K562 (cell line): ENCODE results near the gene MAPT. TPM values are rescaled to one million over a fixed set of nuclear protein-coding genes. Genes with fewer than 3 reads are reported as not detected.

Experiments
- ATAC-seq: fragments of 200-7000 bp; cut with Tn5 transposase; 3 replicates; pipeline ENCODE4 v1.9.1; 2020; ENCODE audit warnings: moderate library complexity
- BruUV-seq: library from RNA; stranded (reverse); fragments of 400-500 nt; replicated peaks from 2 replicates; lab custom pipeline; 2021; lab: Mats Ljungman, UMichigan
- CTCF ChIA-PET: fragments of 300-600 bp; formaldehyde crosslinking; extraction: SDS; loops from one replicate; lab custom pipeline; 2021; ENCODE audit warnings: low intra/inter-chr PET ratio; lab: Yijun Ruan, JAX
- POLR2A ChIA-PET: fragments of 300-600, 350-650 bp; sonication (Branson Sonifier 250); formaldehyde crosslinking; extraction: SDS; loops from one replicate; lab custom pipeline; 2021; ENCODE audit warnings: antibody characterized with exemption, inconsistent platforms; lab: Yijun Ruan, JAX
- DNase-seq, 4 experiments: peaks; one replicate each; pipeline versions ENCODE4 v3.0.0 to v3.0.0-alpha.2; 2011 to 2018; ENCODE audit warnings: low spot score in 3 of 4, mixed read lengths in 3 of 4; ENCODE audit errors: extremely low read depth in 1 of 4
- FAIRE-seq: peaks from 2 replicates; lab custom pipeline; 2011; peaks lifted over from hg19 to GRCh38; lab: Jason Lieb, UNC
- H2AFZ ChIP-seq: 2 replicates; pipeline ENCODE4 v1.6.0; 2011; ENCODE audit warnings: low read depth, low read length, control low read depth, inconsistent platforms
- H3K27ac ChIP-seq: fragments of 200-600 bp; 3 replicates; pipeline ENCODE4 v1.8.0; 2011; ENCODE audit warnings: low read depth, mild to moderate bottlenecking, control low read depth, inconsistent platforms, low read length, moderate library complexity, mixed read lengths; ENCODE audit errors: extremely low read depth
- H3K27me3 ChIP-seq, 2 experiments: fragments of 300-600 bp in 1 of 2; 2 replicates in 1 of 2; 3 replicates in 1 of 2; pipeline versions ENCODE4 v1.6.0 to v1.8.0; 2011; ENCODE audit warnings: inconsistent platforms in 2 of 2, low read length in 2 of 2, mild to moderate bottlenecking in 1 of 2, mixed read lengths in 1 of 2, moderate library complexity in 1 of 2; ENCODE audit not compliant: control insufficient read depth in 2 of 2, insufficient read depth in 2 of 2
- H3K36me3 ChIP-seq: fragments of 300-600 bp; 3 replicates; pipeline ENCODE4 v1.8.0; 2011; ENCODE audit warnings: mild to moderate bottlenecking, low read length, inconsistent platforms; ENCODE audit not compliant: control insufficient read depth, insufficient read depth
- H3K4me1 ChIP-seq, 2 experiments: fragments of 200-600 bp in 1 of 2; replicated peaks in 1 of 2; 2 replicates in 1 of 2; 3 replicates in 1 of 2; pipeline versions ENCODE4 v1.5.1 to v1.8.0; 2011; ENCODE audit warnings: inconsistent platforms in 2 of 2, low read length in 2 of 2, mild to moderate bottlenecking in 1 of 2, mixed read lengths in 1 of 2, moderate library complexity in 1 of 2; ENCODE audit not compliant: control insufficient read depth in 2 of 2, insufficient read depth in 2 of 2
- H3K4me2 ChIP-seq: 2 replicates; pipeline ENCODE4 v1.6.1; 2011; ENCODE audit warnings: low read length, control low read depth, inconsistent platforms, mixed read lengths; ENCODE audit not compliant: insufficient read depth
- H3K4me3 ChIP-seq: fragments of 200-600 bp; sonication (generic), shearing (Covaris generic); 2 replicates; pipeline ENCODE4 v1.5.1; 2016; ENCODE audit warnings: control low read depth, inconsistent platforms
- H3K79me2 ChIP-seq: fragments of 200-600 bp; 3 replicates; pipeline ENCODE4 v1.8.0; 2011; ENCODE audit warnings: low read length, inconsistent platforms; ENCODE audit not compliant: control insufficient read depth, insufficient read depth
- H3K9ac ChIP-seq, 2 experiments: 2 replicates each; pipeline versions ENCODE4 v1.6.0 to v1.6.1; 2011; ENCODE audit warnings: low read depth in 2 of 2, low read length in 2 of 2, control low read depth in 1 of 2, inconsistent platforms in 1 of 2, mild to moderate bottlenecking in 1 of 2, mixed read lengths in 1 of 2; ENCODE audit not compliant: insufficient read depth in 1 of 2
- H3K9me1 ChIP-seq: one replicate; pipeline ENCODE4 v1.6.0; 2011; ENCODE audit warnings: inconsistent platforms, mild to moderate bottlenecking, low read length, moderate library complexity; ENCODE audit not compliant: control insufficient read depth, insufficient read depth
- H3K9me3 ChIP-seq: replicated peaks from 2 replicates; pipeline ENCODE4 v1.5.1; 2011; ENCODE audit warnings: low read depth, low read length, inconsistent platforms; ENCODE audit not compliant: control insufficient read depth, insufficient read depth
- H4K20me1 ChIP-seq: replicated peaks from 2 replicates; pipeline ENCODE4 v1.6.1; 2011; ENCODE audit warnings: low read length, inconsistent platforms, mixed read lengths; ENCODE audit not compliant: control insufficient read depth, insufficient read depth
- ATF1 ChIP-seq, 2 experiments: fragments of 450-650 bp in 1 of 2; IDR thresholded peaks; 2 replicates each; pipeline ENCODE4 v1.6.1; 2016; ENCODE audit warnings: missing compliant biosample characterization in 1 of 2, missing genetic modification characterization in 1 of 2
- BCOR ChIP-seq: fragments of 450-650 bp; IDR thresholded peaks from 2 replicates; pipeline ENCODE4 v1.6.1; 2016
- KDM1A ChIP-seq, 2 experiments: fragments of 450-650 bp; IDR thresholded peaks; 2 replicates each; pipeline ENCODE4 v1.6.1; 2016; ENCODE audit warnings: mild to moderate bottlenecking in 2 of 2
- SREBF2 ChIP-seq: sonication (generic); formaldehyde crosslinking; IDR thresholded peaks from 2 replicates; pipeline ENCODE4 v1.4.0; 2020; ENCODE audit warnings: mild to moderate bottlenecking, missing genetic modification reagents
- STAT5B ChIP-seq: fragments of 250-450 bp; sonication (Bioruptor Pico); IDR thresholded peaks from 2 replicates; pipeline ENCODE4 v1.8.0; 2021; ENCODE audit warnings: mild to moderate bottlenecking, inconsistent platforms
- ZFP36 ChIP-seq: fragments of 150-350 bp; IDR thresholded peaks from 2 replicates; pipeline ENCODE4 v1.6.1; 2018; ENCODE audit warnings: low read length, low read depth; ENCODE audit not compliant: partially characterized antibody
- WGBS: fragments of 100-300 bp; shearing (Covaris generic); methylation state at CpG from one replicate; pipeline ENCODE4 v1.1.6; 2016; ENCODE audit warnings: low coverage, mixed read lengths; ENCODE audit not compliant: insufficient coverage; ENCODE audit errors: missing lambda C conversion rate; 5-methylcytosine and 5-hydroxymethylcytosine counted together
- in situ Hi-C: fragments of 300-500 bp; cut with MboI; formaldehyde crosslinking; loops from 4 replicates; pipeline ENCODE4 v1.15.0; 2018; ENCODE audit warnings: inconsistent platforms, mixed read lengths
- intact Hi-C: fragments of 100-400 bp; cut with micrococcal nuclease; formaldehyde crosslinking; loops from 2 replicates; pipeline ENCODE4 v1.14.2; 2022
- polyA plus RNA-seq, 8 experiments: library from polyadenylated mRNA; depleted of rRNA in 4 of 8; stranded (reverse) in 5 of 8; unstranded in 3 of 8; fragments of >200 nt; fragmentation: Nextera tagmentation in 2 of 8; fragmentation: Illumina TruSeq in 1 of 8; extraction: Ambion mirVana in 2 of 8; extraction: Trizol in 1 of 8; gene quantifications; 2 replicates each; pipeline versions ENCODE4 v1.2.1 to v1.2.3, GENCODE V29; 2011 to 2014; ENCODE audit warnings: inconsistent platforms in 1 of 8, missing spikeins in 1 of 8
- total RNA-seq, 7 experiments: library from RNA; depleted of rRNA in 6 of 7; stranded (reverse); fragments of >200 nt in 6 of 7; fragmentation: Illumina TruSeq in 2 of 7; extraction: Trizol in 2 of 7; gene quantifications; 2 replicates each; pipeline versions ENCODE4 v1.2.1 to v1.2.3, GENCODE V29; 2011 to 2021; ENCODE audit warnings: low replicate concordance in 1 of 7
- TF ChIP-seq, protein P1 (sequence below), 2 experiments: fragments of 450-650 bp in 1 of 2; sonication (generic) in 1 of 2; formaldehyde crosslinking in 1 of 2; IDR thresholded peaks in 1 of 2; conservative IDR thresholded peaks in 1 of 2; 2 replicates each; pipeline versions ENCODE4 v1.6.1 to v1.8.1; 2016 to 2023; ENCODE audit warnings: mild to moderate bottlenecking in 2 of 2, moderate library complexity in 2 of 2, inconsistent platforms in 1 of 2, missing genetic modification reagents in 1 of 2
- TF ChIP-seq, protein P2 (sequence below): fragments of 450-650 bp; conservative IDR thresholded peaks from 2 replicates; pipeline ENCODE4 v1.6.1; 2016; ENCODE audit warnings: missing genetic modification characterization, low read depth, mild to moderate bottlenecking, missing compliant biosample characterization, moderate library complexity
- TF ChIP-seq, protein P3 (sequence below): IDR thresholded peaks from 3 replicates; pipeline ENCODE4 v1.6.1; 2011; ENCODE audit warnings: borderline replicate concordance, mild to moderate bottlenecking, moderate library complexity; ENCODE audit not compliant: insufficient read length; ENCODE audit errors: extremely low read depth

The MAPT gene
- total and polyA plus RNA-seq, 9 of the 15 experiments (the other 6 are each of a cell fraction or from before 2014, with no cell fraction given) = 0.04 to 1.1 (median 0.36) TPM

DNA sequence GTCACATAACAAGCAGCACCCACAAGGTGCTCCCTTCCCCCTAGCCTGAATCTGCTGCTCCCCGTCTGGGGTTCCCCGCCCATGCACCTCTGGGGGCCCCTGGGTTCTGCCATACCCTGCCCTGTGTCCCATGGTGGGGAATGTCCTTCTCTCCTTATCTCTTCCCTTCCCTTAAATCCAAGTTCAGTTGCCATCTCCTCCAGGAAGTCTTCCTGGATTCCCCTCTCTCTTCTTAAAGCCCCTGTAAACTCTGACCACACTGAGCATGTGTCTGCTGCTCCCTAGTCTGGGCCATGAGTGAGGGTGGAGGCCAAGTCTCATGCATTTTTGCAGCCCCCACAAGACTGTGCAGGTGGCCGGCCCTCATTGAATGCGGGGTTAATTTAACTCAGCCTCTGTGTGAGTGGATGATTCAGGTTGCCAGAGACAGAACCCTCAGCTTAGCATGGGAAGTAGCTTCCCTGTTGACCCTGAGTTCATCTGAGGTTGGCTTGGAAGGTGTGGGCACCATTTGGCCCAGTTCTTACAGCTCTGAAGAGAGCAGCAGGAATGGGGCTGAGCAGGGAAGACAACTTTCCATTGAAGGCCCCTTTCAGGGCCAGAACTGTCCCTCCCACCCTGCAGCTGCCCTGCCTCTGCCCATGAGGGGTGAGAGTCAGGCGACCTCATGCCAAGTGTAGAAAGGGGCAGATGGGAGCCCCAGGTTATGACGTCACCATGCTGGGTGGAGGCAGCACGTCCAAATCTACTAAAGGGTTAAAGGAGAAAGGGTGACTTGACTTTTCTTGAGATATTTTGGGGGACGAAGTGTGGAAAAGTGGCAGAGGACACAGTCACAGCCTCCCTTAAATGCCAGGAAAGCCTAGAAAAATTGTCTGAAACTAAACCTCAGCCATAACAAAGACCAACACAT lies 104.9 kb downstream of the MAPT start, which contains the start of gene STH:
Gene STH (plus strand): TSS at position 264 of the 913 bp plus-strand sequence. CDS start 30 bp downstream, at position 294.
- Histone ChIP-seq H3K9ac (peak within 1 kb of the TSS in 1 of 2 experiments; percentile 67; a peak in 2 of 4 replicates), H3K79me2 (no peaks in the 10 kb centered on the region), H3K27ac (no peak within 1 kb of the TSS), H3K9me1 (no peaks in the 10 kb centered on the region), H2AFZ (no peak within 1 kb of the TSS), H3K36me3 (no peaks in the 10 kb centered on the region), H3K27me3 (no peaks in the 10 kb centered on the region), H3K4me2 (no peak within 1 kb of the TSS), H3K4me3 (no peak within 1 kb of the TSS), H3K9me3 (no peaks in the 10 kb centered on the region)
- FAIRE-seq (no peak), ATAC-seq (no peak), DNase-seq (no peak)
- ChIA-PET CTCF (no interaction called here), POLR2A (no interaction called here)
- 44% methylated on average over 8 of the region's 8 CpGs for WGBS
- peak; percentile 62 for TF ChIP-seq BCOR
- TF ChIP-seq KDM1A (IDR thresholded peaks at IDR 0.05) = 0 out of 4 replicates have a peak, but pooled peaks of 1 of the 2 experiments have one; percentile 10
- TF ChIP-seq, protein P1, sequence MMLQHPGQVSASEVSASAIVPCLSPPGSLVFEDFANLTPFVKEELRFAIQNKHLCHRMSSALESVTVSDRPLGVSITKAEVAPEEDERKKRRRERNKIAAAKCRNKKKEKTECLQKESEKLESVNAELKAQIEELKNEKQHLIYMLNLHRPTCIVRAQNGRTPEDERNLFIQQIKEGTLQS (IDR thresholded peaks at IDR 0.05) = peak; percentile 52
- TF ChIP-seq, protein P1 (CRISPR knock-in tag; conservative IDR thresholded peaks at IDR 0.05) = no peak
- no peak for TF ChIP-seq SREBF2
- TF ChIP-seq, protein P2, sequence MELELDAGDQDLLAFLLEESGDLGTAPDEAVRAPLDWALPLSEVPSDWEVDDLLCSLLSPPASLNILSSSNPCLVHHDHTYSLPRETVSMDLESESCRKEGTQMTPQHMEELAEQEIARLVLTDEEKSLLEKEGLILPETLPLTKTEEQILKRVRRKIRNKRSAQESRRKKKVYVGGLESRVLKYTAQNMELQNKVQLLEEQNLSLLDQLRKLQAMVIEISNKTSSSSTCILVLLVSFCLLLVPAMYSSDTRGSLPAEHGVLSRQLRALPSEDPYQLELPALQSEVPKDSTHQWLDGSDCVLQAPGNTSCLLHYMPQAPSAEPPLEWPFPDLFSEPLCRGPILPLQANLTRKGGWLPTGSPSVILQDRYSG (tag) = no peak
- no peak for TF ChIP-seq ATF1 (CRISPR knock-in tag; IDR thresholded peaks at IDR 0.05)
- TF ChIP-seq ATF1 (tag; IDR thresholded peaks at IDR 0.05) = peak; percentile 21; the same call in 1 of the 2 replicates
- TF ChIP-seq STAT5B (CRISPR knock-in tag) = no peak
- TF ChIP-seq, protein P3, sequence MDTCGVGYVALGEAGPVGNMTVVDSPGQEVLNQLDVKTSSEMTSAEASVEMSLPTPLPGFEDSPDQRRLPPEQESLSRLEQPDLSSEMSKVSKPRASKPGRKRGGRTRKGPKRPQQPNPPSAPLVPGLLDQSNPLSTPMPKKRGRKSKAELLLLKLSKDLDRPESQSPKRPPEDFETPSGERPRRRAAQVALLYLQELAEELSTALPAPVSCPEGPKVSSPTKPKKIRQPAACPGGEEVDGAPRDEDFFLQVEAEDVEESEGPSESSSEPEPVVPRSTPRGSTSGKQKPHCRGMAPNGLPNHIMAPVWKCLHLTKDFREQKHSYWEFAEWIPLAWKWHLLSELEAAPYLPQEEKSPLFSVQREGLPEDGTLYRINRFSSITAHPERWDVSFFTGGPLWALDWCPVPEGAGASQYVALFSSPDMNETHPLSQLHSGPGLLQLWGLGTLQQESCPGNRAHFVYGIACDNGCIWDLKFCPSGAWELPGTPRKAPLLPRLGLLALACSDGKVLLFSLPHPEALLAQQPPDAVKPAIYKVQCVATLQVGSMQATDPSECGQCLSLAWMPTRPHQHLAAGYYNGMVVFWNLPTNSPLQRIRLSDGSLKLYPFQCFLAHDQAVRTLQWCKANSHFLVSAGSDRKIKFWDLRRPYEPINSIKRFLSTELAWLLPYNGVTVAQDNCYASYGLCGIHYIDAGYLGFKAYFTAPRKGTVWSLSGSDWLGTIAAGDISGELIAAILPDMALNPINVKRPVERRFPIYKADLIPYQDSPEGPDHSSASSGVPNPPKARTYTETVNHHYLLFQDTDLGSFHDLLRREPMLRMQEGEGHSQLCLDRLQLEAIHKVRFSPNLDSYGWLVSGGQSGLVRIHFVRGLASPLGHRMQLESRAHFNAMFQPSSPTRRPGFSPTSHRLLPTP = peak; percentile 9
- peak; percentile 97 for TF ChIP-seq ZFP36
- TF ChIP-seq, all 486 proteins: peak for 6
- in situ Hi-C loops (loop anchor here (25.0 kb wide), 1 partner anchor 838 kb away; no protein-coding TSS in a partner anchor), intact Hi-C loops (no loop called here)
- no TSS peak for BruUV-seq
- Histone ChIP-seq H3K4me1 (peaks cover 0 to 18% of the 10 kb centered on the region in 2 experiments; a peak in 2 of 5 replicates), H4K20me1 (no peaks in the 10 kb centered on the region)
